ENCODE measurements around the gene ITIH2.

- TF ChIP-seq POLR2A (IDR thresholded peaks at IDR 0.05; ENCODE audit: low read depth, low read length), result no peak
- TF ChIP-seq POLR2AphosphoS5 (IDR thresholded peaks at IDR 0.05; ENCODE audit: low read depth, low read length), result no peak
- no peak for TF ChIP-seq TAF1 (IDR thresholded peaks at IDR 0.05; ENCODE audit: borderline replicate concordance, low read depth, low read length)
Observed at GRCh38 chr10:7696545-7696944, 6.6 kb upstream of the ITIH2 start.

Data from GM12892 (cell line).